GM18505 (cell line): Measurements from ENCODE around the gene C9orf40.

Experiments
- ATAC-seq: cut with Tn5 transposase; IDR thresholded peaks from one replicate; pipeline ENCODE4 v1.9.1; 2021; ENCODE audit not compliant: unreplicated experiment
- POLR2A ChIP-seq: IDR thresholded peaks from 4 replicates; pipeline ENCODE4 v1.6.1; 2011; ENCODE audit warnings: borderline replicate concordance; ENCODE audit not compliant: insufficient read depth, insufficient read length; ENCODE audit errors: extremely low read depth

The C9orf40 gene

DNA sequence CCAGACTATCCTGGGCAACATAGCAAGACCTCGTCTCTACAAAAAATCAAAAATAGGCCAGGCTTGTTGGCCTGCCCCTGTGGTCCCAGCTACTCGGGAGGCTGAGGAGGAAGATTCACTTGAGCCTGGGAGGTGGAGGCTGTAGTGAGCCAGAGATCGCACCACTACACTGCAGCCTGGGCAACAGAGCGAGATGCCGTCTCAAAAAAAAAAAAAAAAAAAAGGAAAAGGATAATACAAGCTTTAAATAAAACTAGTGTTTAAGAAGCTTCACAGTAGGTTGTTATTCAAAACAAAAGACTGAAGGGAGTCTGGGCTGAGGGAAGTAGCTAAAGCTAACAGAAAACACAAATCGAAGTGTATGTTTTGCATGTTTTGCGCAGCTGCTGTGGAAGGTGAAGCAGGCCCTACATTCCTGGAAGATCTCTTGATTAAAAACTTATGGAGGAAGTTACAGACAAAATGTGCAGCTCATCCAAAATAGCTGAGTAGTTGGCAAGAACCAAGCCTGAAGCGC, 581 bp upstream of the C9orf40 start:
- TF ChIP-seq POLR2A: no peak
- no peak for ATAC-seq

DNA sequence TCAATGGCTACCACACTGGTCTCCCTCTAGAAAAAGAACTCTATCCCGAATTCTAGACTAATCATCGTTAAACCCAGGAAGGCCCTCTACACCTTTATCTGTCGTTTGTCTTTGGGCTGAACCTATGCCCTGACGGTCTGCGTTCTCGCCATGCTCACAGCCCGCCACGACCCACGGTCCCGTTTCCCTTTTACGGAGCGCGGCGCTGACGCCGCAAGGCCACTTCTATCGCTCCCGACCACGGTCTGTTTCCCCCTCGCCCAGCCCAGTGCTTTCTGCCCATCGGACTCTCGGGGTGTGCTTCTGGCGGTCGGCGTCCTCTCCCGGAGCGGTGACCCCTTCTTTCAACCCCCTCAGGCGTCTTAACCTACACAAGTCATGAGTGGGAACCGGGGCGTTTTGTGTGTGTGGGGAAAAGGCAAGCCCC, 974 bp downstream of the C9orf40 start:
- no peak for TF ChIP-seq POLR2A

DNA sequence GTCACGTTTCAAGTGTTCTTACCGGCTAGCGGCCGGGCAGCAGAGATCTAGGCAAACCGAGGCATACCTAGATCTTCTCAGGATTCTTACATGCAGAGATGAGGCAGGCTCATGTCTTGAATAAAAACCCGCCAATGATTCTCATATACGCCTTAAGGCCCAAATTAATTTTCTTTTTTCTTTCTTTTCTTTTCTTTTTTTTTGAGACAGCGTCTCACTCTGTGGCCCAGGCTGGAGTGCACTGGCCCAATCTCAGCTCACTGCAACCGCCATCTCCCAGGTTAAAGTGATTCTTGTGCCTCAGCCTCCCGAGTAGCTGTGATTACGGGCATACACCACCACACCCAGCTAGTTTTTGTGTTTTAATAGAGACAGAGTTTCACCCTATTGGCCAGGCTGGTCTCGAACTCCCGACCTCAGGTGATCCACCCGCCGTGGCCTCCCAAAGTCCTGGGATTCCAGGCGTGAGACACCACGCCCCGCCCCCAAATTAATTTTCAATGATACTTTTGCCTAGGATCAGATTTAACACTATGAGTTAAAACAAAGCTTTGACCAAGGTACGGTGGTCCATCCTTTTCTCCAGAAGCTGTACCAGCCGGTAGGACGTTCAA, 1.5 kb downstream of the C9orf40 start:
- ATAC-seq: no peak
- no peak for TF ChIP-seq POLR2A

More for the DNA sequence above, 974 bp downstream of the C9orf40 start:
- ATAC-seq: peak; percentile 30

GRCh38 chr9:74949859-74950855, 2.6 kb downstream of the C9orf40 start:
- ATAC-seq: no peak
- TF ChIP-seq POLR2A: no peak

- ATAC-seq: no peak
- no peak for TF ChIP-seq POLR2A
Measured at GRCh38 chr9:74948937-74949336, 3.8 kb downstream of the C9orf40 start.

GRCh38 chr9:74946686-74947085, 6.0 kb downstream of the C9orf40 start:
- no peak for ATAC-seq
- TF ChIP-seq POLR2A: no peak

DNA sequence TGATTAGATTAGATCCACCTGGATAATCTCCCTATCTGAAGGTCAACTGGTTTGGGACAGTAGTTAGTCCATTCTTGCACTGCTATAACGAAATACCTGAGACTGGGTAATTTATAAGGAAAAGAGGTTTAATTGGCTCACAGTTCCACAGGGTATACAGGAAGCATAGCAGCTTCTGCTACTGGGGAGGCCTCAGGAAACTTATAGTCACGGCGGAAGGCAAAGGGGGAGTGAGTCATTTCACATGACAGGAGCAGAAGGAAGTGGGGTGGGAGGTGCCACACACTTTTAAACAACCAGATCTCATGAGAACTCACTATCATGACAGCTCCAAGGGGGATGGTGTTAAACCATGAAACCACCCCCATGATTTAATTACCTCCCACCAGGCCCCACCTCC, 9.9 kb downstream of the C9orf40 start:
- ATAC-seq: no peak
- no peak for TF ChIP-seq POLR2A

- no peak for TF ChIP-seq POLR2A
- no peak for ATAC-seq
Measured at GRCh38 chr9:74940600-74940999, 12.1 kb downstream of the C9orf40 start.

DNA sequence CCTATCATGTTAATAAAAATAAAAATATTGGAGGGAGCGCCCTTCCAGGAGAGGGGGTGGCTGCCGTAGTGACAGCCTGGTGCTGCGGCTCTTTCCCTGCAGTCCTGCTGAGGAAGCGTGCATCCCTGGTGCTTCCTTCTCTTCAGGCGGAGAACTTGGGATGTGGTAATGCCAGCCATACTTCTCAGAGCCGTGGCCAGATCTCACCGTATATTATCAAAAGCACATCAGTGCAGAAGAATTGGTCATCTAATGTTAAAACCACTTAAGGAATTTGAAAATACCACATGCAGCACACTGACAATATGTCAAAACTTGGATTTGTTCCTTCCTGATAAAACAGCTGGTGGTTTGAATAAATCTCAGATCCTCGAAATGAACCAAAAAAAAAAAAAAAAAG, 17.7 kb downstream of the C9orf40 start:
- no peak for ATAC-seq
- TF ChIP-seq POLR2A: no peak

DNA sequence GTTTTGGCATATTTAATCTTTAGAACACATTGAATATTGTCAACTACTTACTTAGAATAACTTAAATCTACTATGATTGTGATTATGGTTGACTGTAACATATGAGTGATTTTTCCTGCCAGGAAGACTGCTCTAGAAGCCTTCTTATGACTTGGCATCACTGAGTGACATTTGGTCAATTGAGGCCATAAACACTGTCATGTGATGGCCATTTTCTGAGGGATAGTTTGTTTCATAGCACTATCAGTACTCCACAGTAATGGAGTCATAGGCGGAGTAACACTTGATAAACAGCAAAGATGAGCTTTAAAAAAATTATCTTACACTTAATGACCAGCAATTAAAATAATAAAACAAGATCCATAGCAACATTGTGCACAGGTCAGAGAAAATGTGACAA, 31.0 kb downstream of the C9orf40 start:
- ATAC-seq: no peak
- TF ChIP-seq POLR2A: no peak

DNA sequence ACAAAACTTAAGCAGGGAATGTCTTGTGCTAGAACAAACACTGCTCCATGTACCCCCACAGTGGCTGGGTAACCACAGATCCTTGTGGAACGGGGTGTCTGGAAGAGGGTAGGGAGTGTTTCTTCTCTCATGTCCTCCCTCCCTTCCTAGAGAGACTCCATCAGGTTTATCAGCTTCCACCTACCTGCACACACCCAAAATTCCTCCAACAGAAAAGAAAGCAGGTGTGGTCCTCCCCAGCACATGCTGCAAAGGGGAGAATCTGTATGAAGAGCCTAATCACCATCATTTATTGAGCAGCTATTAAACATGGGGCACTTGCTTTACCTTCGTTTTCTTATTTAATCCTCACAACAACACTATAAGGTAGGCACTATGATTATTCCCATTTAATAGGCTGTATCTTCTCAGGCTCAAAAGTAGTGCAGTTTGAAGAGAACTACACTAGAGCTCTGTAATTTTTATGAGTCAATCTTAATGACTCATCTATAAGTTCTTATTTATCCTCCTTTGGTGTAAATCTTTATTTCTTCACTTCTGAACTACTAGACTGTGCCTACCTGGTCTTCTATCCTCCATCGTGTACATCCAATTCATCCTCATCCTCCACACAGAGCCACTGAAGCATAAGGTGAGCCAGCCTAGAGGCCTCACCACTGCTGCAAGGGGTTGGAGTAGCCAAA, 31.6 kb downstream of the C9orf40 start:
- no peak for TF ChIP-seq POLR2A
- ATAC-seq: no peak

DNA sequence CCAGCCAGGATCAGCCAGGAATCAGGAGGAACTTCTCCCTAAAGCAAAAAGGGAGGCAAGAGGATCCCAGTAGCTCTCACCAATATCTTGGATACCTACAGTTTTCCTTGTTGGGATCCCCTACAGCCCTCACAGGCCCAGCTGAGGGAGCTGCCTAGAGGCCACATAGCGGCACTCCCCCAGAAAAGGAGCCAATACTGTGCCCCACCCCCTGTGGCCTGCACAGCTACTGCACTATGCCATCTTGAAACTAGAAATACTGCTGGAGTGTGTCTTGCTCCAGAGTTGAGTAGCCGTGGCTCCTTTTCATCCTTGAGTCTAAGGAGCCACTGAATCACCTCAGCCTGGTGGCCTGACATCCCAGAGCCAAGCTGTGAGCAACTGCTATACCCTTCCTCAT, 42.7 kb downstream of the C9orf40 start:
- TF ChIP-seq POLR2A: no peak
- no peak for ATAC-seq

DNA sequence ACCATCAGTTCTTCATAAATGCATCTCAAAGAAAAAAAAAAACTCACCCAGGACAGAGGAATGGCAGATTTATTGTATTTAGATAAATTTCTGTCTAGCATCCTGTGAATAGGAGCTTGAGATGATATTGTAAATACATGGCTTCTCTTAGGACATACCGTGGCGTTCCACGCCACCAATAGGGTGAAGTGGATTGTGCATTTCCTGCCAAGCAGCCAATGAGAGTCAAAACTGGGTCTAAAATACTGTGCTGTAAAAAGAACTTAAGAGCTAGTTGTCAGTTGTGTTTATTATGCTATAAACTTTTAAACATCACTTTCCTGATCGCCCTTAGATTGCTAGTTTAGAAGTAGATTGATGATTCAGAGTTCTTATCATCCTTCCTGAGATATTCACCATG, 44.0 kb downstream of the C9orf40 start:
- ATAC-seq: no peak
- no peak for TF ChIP-seq POLR2A
